Pancreas (tissue), 10 donors: ENCODE results near the gene NEMP2. TPM values are rescaled to one million over a fixed set of nuclear protein-coding genes. Genes with fewer than 3 reads are reported as not detected.
A peak's percentile ranks its signal among the peaks of the same experiment; 100 is the strongest.
"Not testable (repeated sequence)": the region's sequence is repeated elsewhere in the genome, so short reads cannot be mapped to it uniquely, and the experiment has no call there.

Experiments
- ATAC-seq, 4 donors: fragments of 200-7000 bp; cut with Tn5 transposase; one replicate each; pipeline versions ENCODE4 v1.8.0 to v1.9.1; 2020; ENCODE audit warnings: mild to moderate bottlenecking in 4 of 4, moderate library complexity in 4 of 4
- DNase-seq, 6 donors: peaks; one replicate each; pipeline ENCODE4 v3.0.0-alpha.2; 2020
- FAIRE-seq: peaks from 2 replicates; lab custom pipeline; 2012; peaks lifted over from hg19 to GRCh38; lab: Jason Lieb, UNC
- H3K27ac ChIP-seq, 4 donors: fragments of 200-600 bp; sonication (generic); 1 replicate in 3 of 4; 2 replicates in 1 of 4; pipeline versions ENCODE4 v1.5.0 to v1.8.0; 2020
- H3K27me3 ChIP-seq, 4 donors: fragments of 200-600 bp; one replicate each; pipeline ENCODE4 v1.8.0; 2021
- H3K36me3 ChIP-seq, 3 donors: fragments of 200-600 bp; sonication (generic) in 1 of 3; one replicate each; pipeline versions ENCODE4 v1.5.0 to v1.8.0; 2020 to 2021
- H3K4me1 ChIP-seq, 3 donors: fragments of 200-600 bp; one replicate each; pipeline ENCODE4 v1.8.0; 2021
- H3K4me3 ChIP-seq, 4 donors: fragments of 200-600 bp; sonication (generic) in 2 of 4; one replicate each; pipeline versions ENCODE4 v1.5.0 to v1.8.0; 2020 to 2021
- H3K9me3 ChIP-seq, 4 donors: fragments of 200-600 bp; one replicate each; pipeline ENCODE4 v1.8.0; 2021
- CTCF ChIP-seq, 4 donors: fragments of 200-600 bp; sonication (generic) in 3 of 4; IDR thresholded peaks; one replicate each; pipeline versions ENCODE4 v1.5.0 to v1.8.0; 2021; ENCODE audit warnings: antibody characterized with exemption in 4 of 4
- WGBS, 2 donors: extraction: QIAGEN DNeasy Blood & Tissue Kit; methylation state at CpG; one replicate each; pipeline ENCODE4 v1.1.7; 2013; 5-methylcytosine and 5-hydroxymethylcytosine counted together
- intact Hi-C, 3 donors: fragments of 100-400 bp; cut with DNase I; formaldehyde crosslinking; loops; one replicate each; pipeline versions ENCODE4 v1.11.1 to v1.14.2; 2022
- polyA plus RNA-seq, 2 donors: library from polyadenylated mRNA; stranded (reverse); fragments of 200-250 nt; gene quantifications; one replicate each; pipeline ENCODE4 v1.2.3, GENCODE V29; 2013
- total RNA-seq, 6 donors: library from RNA; stranded (reverse); fragmentation: NEBNext Ultra II Directional in 4 of 6; extraction: Animal tissue kit (Norgen Biotek cat#: 25700) in 4 of 6; gene quantifications; one replicate each; pipeline versions ENCODE4 v1.2.1 to v1.2.4, GENCODE V29; 2021 to 2023
- donor health status: healthy with polysubstance abuse.
- donor health status: DM: no; HTN: no; CAD: no; lungs with moderate emphysema.
- donor health status: DM: no; HTN: no; CAD: no.
- donor health status: control.
- donor health status: control.
- donor health status: Bipolar disorder and iron deficiency.
- donor health status: DM: yes; HTN: yes; CAD: no.
- donor health status: DM: no; HTN: no; CAD: no.
- donor health status: DM: no; HTN: no; CAD: no.
- donor health status: DM: yes; HTN: yes; CAD: no.

Gene NEMP2
- total and polyA plus RNA-seq, 8 donors: 0.42 to 3.1 (median 1.2) TPM

- Histone ChIP-seq H3K4me3 (no peak overlapping the region), H3K9me3 (no peaks in the 10 kb centered on the region), H3K4me1 (peaks cover 0 to 4% (median 0%) of the 10 kb centered on the region in 3 donors), H3K27ac (peak overlapping the region in 2 of 4 donors; percentile 53 to 55), H3K36me3 (peaks cover 0 to 21% (median 6%) of the 10 kb centered on the region in 3 donors), H3K27me3 (no peaks in the 10 kb centered on the region)
- 78 to 80% methylated on average over 7 of the region's 7 CpGs for WGBS, 2 donors
- no peak for FAIRE-seq
- intact Hi-C loops: no loop called here
- ATAC-seq: peak in 2 of 4 donors; percentile 62 to 73
- DNase-seq: no peak
- TF ChIP-seq CTCF (IDR thresholded peaks at IDR 0.05): no peak
Observed at GRCh38 chr2:190500054-190500502, 34.4 kb downstream of the NEMP2 start.

- intact Hi-C loops: no loop called here
- no peak overlapping the region for H3K4me3 ChIP-seq
- FAIRE-seq (no peak), ATAC-seq (no peak), DNase-seq (no peak)
- H3K36me3 ChIP-seq: peaks cover 0 to 21% (median 6%) of the 10 kb centered on the region in 3 donors
- H3K27ac ChIP-seq: no peak overlapping the region
- 96 to 100% methylated on average over 1 of the region's 1 CpG for WGBS, 2 donors
- no peaks in the 10 kb centered on the region for H3K9me3 ChIP-seq
- H3K4me1 ChIP-seq: peaks cover 0 to 4% (median 0%) of the 10 kb centered on the region in 3 donors
- no peak for TF ChIP-seq CTCF (IDR thresholded peaks at IDR 0.05)
- H3K27me3 ChIP-seq: no peaks in the 10 kb centered on the region
Observed at GRCh38 chr2:190499273-190499672, 35.2 kb downstream of the NEMP2 start.

- no peak for ATAC-seq
- TF ChIP-seq CTCF (IDR thresholded peaks at IDR 0.05): no peak
- whole genome bisulfite sequencing, 2 donors: 75 to 80% methylated on average over 4 of the region's 4 CpGs
- FAIRE-seq: no peak
- no peak for DNase-seq
- peaks cover 0 to 21% (median 6%) of the 10 kb centered on the region in 3 donors for H3K36me3 ChIP-seq
- no peak overlapping the region for H3K27ac ChIP-seq
- H3K27me3 ChIP-seq: no peaks in the 10 kb centered on the region
- intact Hi-C loops: no loop called here
- no peaks in the 10 kb centered on the region for H3K9me3 ChIP-seq
- H3K4me1 ChIP-seq: peaks cover 0 to 4% (median 0%) of the 10 kb centered on the region in 3 donors
- no peak overlapping the region for H3K4me3 ChIP-seq
Observed at GRCh38 chr2:190497428-190497827, 37.1 kb downstream of the NEMP2 start.

- FAIRE-seq, H3K9me3 ChIP-seq, H3K27me3 ChIP-seq, H3K4me1 ChIP-seq, H3K4me3 ChIP-seq, DNase-seq, intact Hi-C loops, H3K27ac ChIP-seq, ATAC-seq: not testable (repeated sequence)
- peaks cover 0 to 19% (median 10%) of the 10 kb centered on the region in 3 donors for H3K36me3 ChIP-seq
- 90 to 93% methylated on average over 3 of the region's 3 CpGs for WGBS, 2 donors
Observed at GRCh38 chr2:190494600-190495227, 39.8 kb downstream of the NEMP2 start.

GRCh38 chr2:190493095-190493494, 41.4 kb downstream of the NEMP2 start:
- WGBS, 2 donors: 97 to 98% methylated on average over 2 of the region's 2 CpGs
- Histone ChIP-seq H3K4me3 (no peak overlapping the region), H3K36me3 (peaks cover 0 to 20% (median 8%) of the 10 kb centered on the region in 3 donors), H3K9me3 (no peaks in the 10 kb centered on the region), H3K27ac (no peak overlapping the region), H3K27me3 (no peaks in the 10 kb centered on the region), H3K4me1 (no peaks in the 10 kb centered on the region)
- FAIRE-seq (no peak), DNase-seq (no peak), ATAC-seq (no peak)
- TF ChIP-seq CTCF (IDR thresholded peaks at IDR 0.05): no peak
- intact Hi-C loops: no loop called here
